HepG2 (cell line): Measurements from ENCODE around the gene MIOS. TPM values are rescaled to one million over a fixed set of nuclear protein-coding genes. Genes with fewer than 3 reads are reported as not detected.
A peak's percentile ranks its signal among the peaks of the same experiment; 100 is the strongest.

Source experiments
- ATAC-seq: fragments of 200-7000 bp; cut with Tn5 transposase; 3 replicates; pipeline ENCODE4 v1.9.1; 2020; ENCODE audit warnings: mild to moderate bottlenecking, moderate library complexity
- Bru-seq: library from RNA; stranded (reverse); fragments of 400-500 nt; gene quantifications from one replicate; lab custom pipeline; 2021; lab: Mats Ljungman, UMichigan
- BruChase-seq, 2 experiments: library from RNA; stranded (reverse); fragments of 400-500 nt; gene quantifications; one replicate each; lab custom pipeline; 2021; lab: Mats Ljungman, UMichigan
- BruUV-seq: library from RNA; stranded (reverse); fragments of 400-500 nt; replicated peaks from 2 replicates; lab custom pipeline; 2021; lab: Mats Ljungman, UMichigan
- CTCF ChIA-PET: fragments of 300-600 bp; formaldehyde crosslinking; extraction: SDS; loops from one replicate; lab custom pipeline; 2021; ENCODE audit warnings: low total read pairs, inconsistent platforms, low intra/inter-chr PET ratio; lab: Yijun Ruan, JAX
- POLR2A ChIA-PET: fragments of 350-600 bp; sonication (Branson Sonifier 250); formaldehyde crosslinking; loops from one replicate; lab custom pipeline; 2020; ENCODE audit warnings: antibody characterized with exemption, inconsistent platforms; lab: Yijun Ruan, JAX
- DNase-seq: peaks from one replicate; pipeline ENCODE4 v3.0.0-alpha.2; 2015; ENCODE audit warnings: low spot score
- FAIRE-seq: peaks from 3 replicates; lab custom pipeline; 2011; peaks lifted over from hg19 to GRCh38; lab: Jason Lieb, UNC
- H2AFZ ChIP-seq: one replicate; pipeline ENCODE4 v1.6.1; 2011; ENCODE audit warnings: low read length, inconsistent platforms
- H3K27ac ChIP-seq: fragments of 300-600 bp; 3 replicates; pipeline ENCODE4 v1.8.0; 2011; ENCODE audit warnings: mixed run types, mild to moderate bottlenecking, mixed read lengths, low read length, inconsistent platforms; ENCODE audit not compliant: insufficient read depth; ENCODE audit errors: extremely low read length
- H3K27me3 ChIP-seq, 2 experiments: fragments of 200-600 bp in 1 of 2; 2 replicates in 1 of 2; 3 replicates in 1 of 2; pipeline versions ENCODE4 v1.6.0 to v1.8.0; 2011; ENCODE audit warnings: low read length in 2 of 2, mild to moderate bottlenecking in 2 of 2, moderate library complexity in 2 of 2, inconsistent platforms in 1 of 2; ENCODE audit not compliant: insufficient read depth in 2 of 2, control insufficient read depth in 1 of 2
- H3K36me3 ChIP-seq, 2 experiments: fragments of 200-600 bp in 1 of 2; replicated peaks in 1 of 2; 2 replicates in 1 of 2; 3 replicates in 1 of 2; pipeline versions ENCODE4 v1.5.1 to v1.8.0; 2011; ENCODE audit warnings: low read length in 2 of 2, inconsistent platforms in 1 of 2; ENCODE audit not compliant: insufficient read depth in 2 of 2, control insufficient read depth in 1 of 2
- H3K4me1 ChIP-seq: 2 replicates; pipeline ENCODE4 v1.5.1; 2012; ENCODE audit warnings: low read length, inconsistent platforms; ENCODE audit not compliant: insufficient read depth
- H3K4me2 ChIP-seq: 2 replicates; pipeline ENCODE4 v1.6.0; 2011; ENCODE audit warnings: low read depth, low read length, inconsistent platforms
- H3K4me3 ChIP-seq, 3 experiments: fragments of 200-600 bp in 1 of 3; sonication (generic), shearing (Covaris generic) in 1 of 3; replicated peaks in 1 of 3; 2 replicates each; pipeline ENCODE4 v1.5.1; 2011 to 2016; ENCODE audit warnings: low read length in 3 of 3, inconsistent platforms in 2 of 3, low read depth in 2 of 3, mild to moderate bottlenecking in 2 of 3, control low read depth in 1 of 3, mixed read lengths in 1 of 3; ENCODE audit not compliant: insufficient read depth in 1 of 3
- H3K79me2 ChIP-seq: one replicate; pipeline ENCODE4 v1.6.1; 2011; ENCODE audit warnings: low read length, inconsistent platforms; ENCODE audit not compliant: insufficient read depth
- H3K9ac ChIP-seq: 2 replicates; pipeline ENCODE4 v1.6.0; 2011; ENCODE audit warnings: mild to moderate bottlenecking, low read depth, low read length, inconsistent platforms; ENCODE audit not compliant: insufficient read depth
- H3K9me3 ChIP-seq: 2 replicates; pipeline ENCODE4 v1.5.1; 2012; ENCODE audit warnings: mild to moderate bottlenecking, low read length
- H4K20me1 ChIP-seq: 2 replicates; pipeline ENCODE4 v1.6.0; 2011; ENCODE audit warnings: inconsistent platforms, mild to moderate bottlenecking, low read length, moderate library complexity; ENCODE audit not compliant: insufficient read depth
- ASH2L ChIP-seq: fragments of 300-600, 200-600 bp; sonication (generic); IDR thresholded peaks from 2 replicates; pipeline ENCODE4 v1.7.0; 2017; ENCODE audit warnings: low read depth, mild to moderate bottlenecking, moderate library complexity, mixed read lengths, low read length; ENCODE audit not compliant: insufficient read length
- ERF ChIP-seq: IDR thresholded peaks from 2 replicates; pipeline ENCODE4 v1.6.1; 2018; ENCODE audit warnings: missing biosample characterization, missing genetic modification reagents
- HMG20A ChIP-seq: IDR thresholded peaks from 2 replicates; pipeline ENCODE4 v1.6.1; 2016; ENCODE audit warnings: borderline replicate concordance
- HMG20B ChIP-seq: conservative IDR thresholded peaks from 2 replicates; pipeline ENCODE4 v1.6.1; 2016; ENCODE audit warnings: missing genetic modification reagents, missing compliant biosample characterization
- JUNB ChIP-seq: sonication (generic); formaldehyde crosslinking; IDR thresholded peaks from 2 replicates; pipeline ENCODE4 v1.8.0; 2022; ENCODE audit warnings: missing genetic modification reagents, mild to moderate bottlenecking, borderline replicate concordance
- MED13 ChIP-seq: sonication (generic); formaldehyde crosslinking; IDR thresholded peaks from 2 replicates; pipeline ENCODE4 v1.5.0; 2020; ENCODE audit warnings: missing genetic modification reagents
- POLR2G ChIP-seq: fragments of 200-400 bp; formaldehyde crosslinking; IDR thresholded peaks from 2 replicates; pipeline ENCODE4 v1.6.1; 2018; ENCODE audit warnings: mild to moderate bottlenecking, low read depth, low read length, moderate library complexity
- SRSF9 ChIP-seq: fragments of 200-400 bp; formaldehyde crosslinking; IDR thresholded peaks from 2 replicates; pipeline ENCODE4 v1.6.1; 2018; ENCODE audit warnings: borderline replicate concordance, mild to moderate bottlenecking, low read depth, low read length; ENCODE audit not compliant: insufficient read depth, poor library complexity, severe bottlenecking
- STAG1 ChIP-seq: sonication (generic); formaldehyde crosslinking; IDR thresholded peaks from 2 replicates; pipeline ENCODE4 v1.4.0; 2020; ENCODE audit warnings: missing genetic modification reagents
- TEAD3 ChIP-seq: optimal IDR thresholded peaks from 2 replicates; pipeline ENCODE3; 2016; ENCODE audit warnings: borderline replicate concordance
- ZBTB20 ChIP-seq: sonication (generic); formaldehyde crosslinking; IDR thresholded peaks from 2 replicates; pipeline ENCODE4 v1.8.1; 2023; ENCODE audit warnings: missing genetic modification reagents, low read depth, mild to moderate bottlenecking, borderline replicate concordance
- ZNF180 ChIP-seq: sonication (generic); formaldehyde crosslinking; IDR thresholded peaks from 2 replicates; pipeline ENCODE4 v1.4.0; 2020; ENCODE audit warnings: low read depth, missing genetic modification reagents, borderline replicate concordance
- ZNF230 ChIP-seq: sonication (generic); formaldehyde crosslinking; IDR thresholded peaks from 2 replicates; pipeline ENCODE4 v1.4.0; 2020; ENCODE audit warnings: mild to moderate bottlenecking, missing genetic modification reagents
- ZNF564 ChIP-seq: sonication (generic); formaldehyde crosslinking; IDR thresholded peaks from 2 replicates; pipeline ENCODE4 v1.8.1; 2023; ENCODE audit warnings: mild to moderate bottlenecking, missing genetic modification reagents
- WGBS: methylation state at CpG from one replicate; pipeline ENCODE4 v1.1.6; 2017; ENCODE audit warnings: low lambda C conversion rate; 5-methylcytosine and 5-hydroxymethylcytosine counted together
- in situ Hi-C: cut with HindIII; loops from 2 replicates; pipeline ENCODE4 v1.10.0; 2017; ENCODE audit warnings: low pct_unique_long_range_greater_than_20kb; ENCODE audit not compliant: extremely low pct_ligation_motif_present
- intact Hi-C: fragments of 100-400 bp; cut with micrococcal nuclease; formaldehyde crosslinking; loops from one replicate; pipeline ENCODE4 v1.10.0; 2022; ENCODE audit not compliant: unreplicated experiment
- long read RNA-seq, 2 experiments: library from RNA in 1 of 2; library from polyadenylated mRNA in 1 of 2; stranded (forward) in 1 of 2; unstranded in 1 of 2; transcript quantifications; one replicate each; pipeline ENCODE4 v2.0.0, GENCODE V29; 2019 to 2022
- polyA minus RNA-seq, 3 experiments: library from RNA; depleted of rRNA, polyadenylated mRNA; stranded (reverse); fragments of >200 nt; gene quantifications; 2 replicates each; pipeline ENCODE4 v1.2.3, GENCODE V29; 2011; ENCODE audit warnings: low replicate concordance in 1 of 3
- polyA plus RNA-seq, 8 experiments: library from polyadenylated mRNA; depleted of rRNA in 3 of 8; stranded (reverse) in 7 of 8; unstranded in 1 of 8; fragments of >200 nt; fragmentation: Illumina TruSeq in 4 of 8; extraction: Trizol in 4 of 8; gene quantifications; 2 replicates each; pipeline versions ENCODE4 v1.2.1 to v1.2.3, GENCODE V29; 2011 to 2016; ENCODE audit warnings: low read depth in 4 of 8, missing spikeins in 1 of 8, mixed read lengths in 1 of 8; ENCODE audit not compliant: insufficient read depth in 1 of 8
- total RNA-seq, 5 experiments: library from RNA; depleted of rRNA; stranded (reverse); fragments of >200 nt; fragmentation: Illumina TruSeq; extraction: Trizol; gene quantifications; 2 replicates each; pipeline ENCODE4 v1.2.3, GENCODE V29; 2016; ENCODE audit warnings: low read depth in 1 of 5
- TF ChIP-seq, protein P1 (sequence below): sonication (generic); formaldehyde crosslinking; IDR thresholded peaks from 2 replicates; pipeline ENCODE4 v1.4.0; 2020; ENCODE audit warnings: missing genetic modification reagents

MIOS gene
- total RNA-seq (2016; rRNA removed; fragmentation: Illumina TruSeq; extraction: Trizol) (33.5 and 36.2 TPM in 2 replicates), polyA plus RNA-seq (2011; rRNA removed) (11.8 and 15.2 TPM in 2 replicates), polyA minus RNA-seq (2011; rRNA and poly(A)+ RNA removed; ENCODE audit: low replicate concordance) (8.8 and 16.3 TPM in 2 replicates), Bru-seq, nascent RNA (percentile 82 among the genes with signal in this experiment), BruChase-seq, experiment 1, labeled RNA remaining after a 6-hour chase (percentile 69 among the genes with signal in this experiment), BruChase-seq, experiment 2, labeled RNA remaining after a 2-hour chase (percentile 77 among the genes with signal in this experiment)
- 11.4 and 12.2 TPM in 2 replicates for total RNA-seq (2016; cell fraction: cytosol; rRNA removed; fragmentation: Illumina TruSeq; extraction: Trizol; ENCODE audit: low read depth)
- total RNA-seq (2016; cell fraction: insoluble cytoplasmic fraction; rRNA removed; fragmentation: Illumina TruSeq; extraction: Trizol), result 31.5 and 33.8 TPM in 2 replicates
- 18.8 and 19.9 TPM in 2 replicates for total RNA-seq (2016; cell fraction: membrane; rRNA removed; fragmentation: Illumina TruSeq; extraction: Trizol)
- total RNA-seq (2016; cell fraction: nucleus; rRNA removed; fragmentation: Illumina TruSeq; extraction: Trizol), result 39.3 and 42.7 TPM in 2 replicates
- polyA plus RNA-seq (2011; cell fraction: cytosol; rRNA removed), result 5.7 and 8.9 TPM in 2 replicates
- 8.6 and 10.4 TPM in 2 replicates for polyA plus RNA-seq (2011; cell fraction: nucleus; rRNA removed)
- polyA plus RNA-seq (2012), result 9.7 and 10.5 TPM in 2 replicates
- polyA plus RNA-seq (2016; cell fraction: cytosol; fragmentation: Illumina TruSeq; extraction: Trizol; ENCODE audit: low read depth), result 6.4 and 7.1 TPM in 2 replicates
- 19.7 and 23.4 TPM in 2 replicates for polyA plus RNA-seq (2016; cell fraction: insoluble cytoplasmic fraction; fragmentation: Illumina TruSeq; extraction: Trizol; ENCODE audit: low read depth)
- polyA plus RNA-seq (2016; cell fraction: membrane; fragmentation: Illumina TruSeq; extraction: Trizol; ENCODE audit: low read depth), result 7.5 and 8.1 TPM in 2 replicates
- polyA plus RNA-seq (2016; cell fraction: nucleus; fragmentation: Illumina TruSeq; extraction: Trizol; ENCODE audit: insufficient read depth, low read depth), result 24.2 and 27.0 TPM in 2 replicates
- 9.5 and 13.8 TPM in 2 replicates for polyA minus RNA-seq (2011; cell fraction: cytosol; rRNA and poly(A)+ RNA removed)
- 78.3 and 78.4 TPM in 2 replicates for polyA minus RNA-seq (2011; cell fraction: nucleus; rRNA and poly(A)+ RNA removed)
- long read RNA-seq, experiment 1, partial matches to known transcripts, result 2 of 18 reads
- long read RNA-seq, experiment 1, other reads (novel, unspliced or antisense), result 9 of 18 reads
- long read RNA-seq, experiment 2, partial matches to known transcripts, result 14 of 37 reads
- long read RNA-seq, experiment 2, other reads (novel, unspliced or antisense), result 22 of 37 reads

DNA sequence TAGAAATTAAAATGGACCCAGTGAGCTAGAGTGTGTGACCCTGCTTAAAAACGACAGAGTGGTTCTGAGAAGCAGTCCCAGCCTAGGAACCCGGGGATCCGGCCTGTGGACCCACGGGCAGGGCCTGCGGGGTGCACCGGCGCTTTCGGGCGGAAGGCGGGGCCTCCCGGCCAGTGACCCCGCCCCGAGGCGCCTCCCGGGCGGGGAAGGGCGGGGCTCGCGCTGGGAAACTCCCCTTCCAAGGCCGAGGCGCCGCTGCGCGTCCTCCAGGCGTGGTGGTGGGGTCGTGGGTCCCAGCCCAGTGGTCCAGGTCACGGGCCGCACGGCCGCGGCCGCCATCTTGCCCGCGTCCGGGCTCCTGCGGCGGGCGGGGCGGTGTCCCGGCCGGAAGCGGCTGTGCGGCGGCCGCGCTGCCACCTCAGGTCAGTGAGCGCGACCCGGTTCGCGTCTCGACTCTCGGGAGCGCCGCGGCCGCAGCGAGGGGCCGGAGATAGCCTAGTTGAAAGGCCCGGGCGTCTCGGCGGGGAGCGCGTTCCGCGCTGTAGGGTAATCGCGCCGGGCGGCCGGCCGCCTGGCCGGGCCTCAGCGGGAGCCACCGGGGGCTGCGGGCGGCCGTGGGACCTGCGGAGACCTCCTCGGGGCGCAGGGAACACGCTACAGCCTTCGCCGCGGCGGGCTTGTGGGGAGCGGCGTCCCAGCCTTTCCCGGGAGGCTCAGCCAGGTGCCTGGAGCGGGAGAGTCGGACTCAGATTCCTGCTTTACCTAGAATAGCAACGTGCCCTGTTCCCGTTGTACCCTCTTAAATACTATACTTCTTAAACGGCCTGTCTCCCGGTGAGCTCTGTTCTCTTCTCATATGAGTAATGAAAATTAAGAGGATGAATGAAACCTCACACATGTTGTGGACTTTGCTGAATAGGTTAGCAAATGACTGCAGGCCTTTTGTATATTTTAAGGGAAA, at the start of gene MIOS:
TSS of gene MIOS (plus strand) at position 234 of the 961 bp plus-strand sequence. CDS start 5,592 bp downstream, outside the sequence.
- Histone ChIP-seq H3K79me2 (peaks cover 40% of the 10 kb centered on the region), H3K27me3 (no peaks in the 10 kb centered on the region), H3K9ac (peak within 1 kb of the TSS; percentile 89), H4K20me1 (no peaks in the 10 kb centered on the region), H3K27ac (peak within 1 kb of the TSS; percentile 73), H2AFZ (peak within 1 kb of the TSS; percentile 97), H3K9me3 (no peaks in the 10 kb centered on the region), H3K4me2 (peak within 1 kb of the TSS; percentile 76), H3K36me3 (peaks cover 0 to 2% of the 10 kb centered on the region in 2 experiments; a peak in 1 of 5 replicates), H3K4me3 (peak within 1 kb of the TSS; percentile 67 to 83 (median 79)), H3K4me1 (peaks cover 42% of the 10 kb centered on the region)
- intact Hi-C loops, result loop anchor here (1.0 kb wide), 1 partner anchor 73 kb away; the partner anchor contains the start of gene UMAD1
- POLR2A ChIA-PET, result interaction anchor here (1.7 kb wide), 1 partner anchor 73 kb away, joined by 4 read pairs; the partner anchor contains the start of gene UMAD1
- WGBS, result under 1% methylated on average over 37 of the region's 96 CpGs
- CTCF ChIA-PET, result no interaction called here
- FAIRE-seq (no peak), ATAC-seq (peak; percentile 93), DNase-seq (peak; percentile 69)
- BruUV-seq, result no TSS peak
- in situ Hi-C loops, result no loop called here
- no peak for TF ChIP-seq ZNF180
- TF ChIP-seq JUNB (CRISPR knock-in tag), result no peak
- TF ChIP-seq ZBTB20 (CRISPR knock-in tag), result 0 out of 2 replicates have a peak, but pooled peaks have one; percentile 22
- TF ChIP-seq HMG20A (CRISPR knock-in tag), result no peak
- no peak for TF ChIP-seq TEAD3 (CRISPR knock-in tag)
- TF ChIP-seq HMG20B (CRISPR knock-in tag), result no peak
- TF ChIP-seq ZNF230, result 0 out of 2 replicates have a peak, but pooled peaks have one; percentile 35
- TF ChIP-seq STAG1, result no peak
- TF ChIP-seq ASH2L, result peak; percentile 90
- TF ChIP-seq MED13 (CRISPR knock-in tag), result no peak
- TF ChIP-seq, protein P1, sequence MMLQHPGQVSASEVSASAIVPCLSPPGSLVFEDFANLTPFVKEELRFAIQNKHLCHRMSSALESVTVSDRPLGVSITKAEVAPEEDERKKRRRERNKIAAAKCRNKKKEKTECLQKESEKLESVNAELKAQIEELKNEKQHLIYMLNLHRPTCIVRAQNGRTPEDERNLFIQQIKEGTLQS (CRISPR knock-in tag), result 0 out of 2 replicates have a peak, but pooled peaks have one; percentile 29
- TF ChIP-seq SRSF9, result no peak
- no peak; the same call in none of the 2 replicates for TF ChIP-seq ERF (CRISPR knock-in tag)
- peak; percentile 79 for TF ChIP-seq ZNF564 (CRISPR knock-in tag)
- TF ChIP-seq POLR2G, result peak; percentile 82
